ENCODE measurements around the gene PPM1J.

The PPM1J gene

GRCh38 chr1:112720800-112721199 is 5.7 kb upstream of the PPM1J start:
- no peak for DNase-seq

GRCh38 chr1:112719706-112720105 is 4.6 kb upstream of the PPM1J start:
- no peak for DNase-seq

- DNase-seq = peak; percentile 56
Measured at GRCh38 chr1:112718691-112719418, 3.7 kb upstream of the PPM1J start.

- no peak for DNase-seq
Measured at GRCh38 chr1:112717263-112717873, 2.2 kb upstream of the PPM1J start.

- DNase-seq = peak; percentile 74
Measured at GRCh38 chr1:112716133-112716720, 1.1 kb upstream of the PPM1J start.

GRCh38 chr1:112714313-112715263 is 544 bp downstream of the PPM1J start:
- no peak for DNase-seq

- no peak for DNase-seq
Measured at GRCh38 chr1:112713466-112714312, 1.4 kb downstream of the PPM1J start.

GRCh38 chr1:112712701-112713128 is 2.4 kb downstream of the PPM1J start:
- no peak for DNase-seq

GRCh38 chr1:112712191-112712590 is 2.9 kb downstream of the PPM1J start:
- DNase-seq = no peak

GRCh38 chr1:112711670-112712069 is 3.5 kb downstream of the PPM1J start:
- DNase-seq = no peak

GRCh38 chr1:112711041-112711440 is 4.1 kb downstream of the PPM1J start:
- no peak for DNase-seq

- DNase-seq = no peak
Measured at GRCh38 chr1:112710586-112710985, 4.5 kb downstream of the PPM1J start.

GRCh38 chr1:112710159-112710558 is 5.0 kb downstream of the PPM1J start:
- no peak for DNase-seq

- no peak for DNase-seq
Measured at GRCh38 chr1:112708489-112708888, 6.6 kb downstream of the PPM1J start.

GRCh38 chr1:112708002-112708448 is 7.1 kb downstream of the PPM1J start:
- DNase-seq = no peak

- peak; percentile 55 for DNase-seq
Measured at GRCh38 chr1:112707221-112708001, 7.7 kb downstream of the PPM1J start.

- no peak for DNase-seq
Measured at GRCh38 chr1:112706505-112707220, 8.5 kb downstream of the PPM1J start, which contains the start of gene RHOC. TSS of gene RHOC (minus strand) at chr1:112707127. CDS start at chr1:112703799, 3,328 bp downstream.

GRCh38 chr1:112704934-112705627 is 10.1 kb downstream of the PPM1J start:
- DNase-seq = peak; percentile 88

GRCh38 chr1:112704391-112704933 is 10.7 kb downstream of the PPM1J start:
- DNase-seq = no peak
